RWPE1 (cell line): Measurements from ENCODE around the gene AIF1.

ENCODE experiments used
- CTCF ChIA-PET: fragments of 350-600 bp; sonication (Branson Sonifier 250); formaldehyde crosslinking; extraction: SDS; loops from one replicate; lab custom pipeline; 2021; lab: Yijun Ruan, JAX
- POLR2A ChIA-PET: fragments of 400-600 bp; formaldehyde crosslinking; extraction: SDS; loops from one replicate; lab custom pipeline; 2020; ENCODE audit warnings: antibody characterized with exemption; ENCODE audit not compliant: low non-redundant PET; lab: Yijun Ruan, JAX
- DNase-seq: peaks from one replicate; pipeline ENCODE4 v3.0.0; 2012; ENCODE audit warnings: low spot score
- H3K27ac ChIP-seq: fragments of 450-650 bp; 2 replicates; pipeline ENCODE4 v1.5.1; 2017
- TF ChIP-seq, protein P1 (sequence below): fragments of 450-650 bp; conservative IDR thresholded peaks from 2 replicates; pipeline ENCODE4 v1.5.1; 2017; ENCODE audit warnings: low read depth, mild to moderate bottlenecking

AIF1 gene

DNA sequence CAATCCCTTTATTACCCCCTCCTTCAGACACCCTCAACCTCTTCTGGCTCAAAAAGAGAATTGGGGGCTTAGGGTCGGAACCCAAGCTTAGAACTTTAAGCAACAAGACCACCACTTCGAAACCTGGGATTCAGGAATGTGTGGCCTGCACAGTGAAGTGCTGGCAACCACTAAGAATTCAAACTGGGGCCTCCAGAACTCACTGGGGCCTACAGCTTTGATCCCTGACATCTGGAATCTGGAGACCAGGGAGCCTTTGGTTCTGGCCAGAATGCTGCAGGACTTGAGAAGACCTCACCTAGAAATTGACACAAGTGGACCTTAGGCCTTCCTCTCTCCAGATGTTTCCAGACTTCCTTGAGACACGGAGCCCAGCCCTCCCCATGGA lies 37.5 kb upstream of the AIF1 start:
- CTCF ChIA-PET: interaction anchor here (0.6 to 1.0 kb wide), 2 partner anchors 12 to 27 kb away, joined by 4 to 5 read pairs; no protein-coding TSS in a partner anchor
- no peak overlapping the region for H3K27ac ChIP-seq
- DNase-seq: no peak
- TF ChIP-seq, protein P1, sequence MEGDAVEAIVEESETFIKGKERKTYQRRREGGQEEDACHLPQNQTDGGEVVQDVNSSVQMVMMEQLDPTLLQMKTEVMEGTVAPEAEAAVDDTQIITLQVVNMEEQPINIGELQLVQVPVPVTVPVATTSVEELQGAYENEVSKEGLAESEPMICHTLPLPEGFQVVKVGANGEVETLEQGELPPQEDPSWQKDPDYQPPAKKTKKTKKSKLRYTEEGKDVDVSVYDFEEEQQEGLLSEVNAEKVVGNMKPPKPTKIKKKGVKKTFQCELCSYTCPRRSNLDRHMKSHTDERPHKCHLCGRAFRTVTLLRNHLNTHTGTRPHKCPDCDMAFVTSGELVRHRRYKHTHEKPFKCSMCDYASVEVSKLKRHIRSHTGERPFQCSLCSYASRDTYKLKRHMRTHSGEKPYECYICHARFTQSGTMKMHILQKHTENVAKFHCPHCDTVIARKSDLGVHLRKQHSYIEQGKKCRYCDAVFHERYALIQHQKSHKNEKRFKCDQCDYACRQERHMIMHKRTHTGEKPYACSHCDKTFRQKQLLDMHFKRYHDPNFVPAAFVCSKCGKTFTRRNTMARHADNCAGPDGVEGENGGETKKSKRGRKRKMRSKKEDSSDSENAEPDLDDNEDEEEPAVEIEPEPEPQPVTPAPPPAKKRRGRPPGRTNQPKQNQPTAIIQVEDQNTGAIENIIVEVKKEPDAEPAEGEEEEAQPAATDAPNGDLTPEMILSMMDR: no peak
- POLR2A ChIA-PET: interaction anchor here (0.5 kb wide), 1 partner anchor 36 kb away, joined by 3 read pairs; no protein-coding TSS in a partner anchor

- peak; percentile 84 for DNase-seq
- CTCF ChIA-PET: interaction anchor here (0.6 to 3.7 kb wide), 3 partner anchors 13 to 28 kb away, joined by 4 to 33 read pairs (median 5); no protein-coding TSS in a partner anchor
- POLR2A ChIA-PET: no interaction called here
- TF ChIP-seq, protein P1: no peak
- H3K27ac ChIP-seq: no peak overlapping the region
These were observed 36.6 kb upstream of the AIF1 start for GRCh38 chr6:31578184-31579118.

GRCh38 chr6:31579119-31579505 lies 35.9 kb upstream of the AIF1 start:
- POLR2A ChIA-PET: no interaction called here
- CTCF ChIA-PET: interaction anchor here (3.7 kb wide), 1 partner anchor 19 kb away, joined by 33 read pairs; no protein-coding TSS in a partner anchor
- H3K27ac ChIP-seq: no peak overlapping the region
- TF ChIP-seq, protein P1: no peak
- no peak for DNase-seq

DNA sequence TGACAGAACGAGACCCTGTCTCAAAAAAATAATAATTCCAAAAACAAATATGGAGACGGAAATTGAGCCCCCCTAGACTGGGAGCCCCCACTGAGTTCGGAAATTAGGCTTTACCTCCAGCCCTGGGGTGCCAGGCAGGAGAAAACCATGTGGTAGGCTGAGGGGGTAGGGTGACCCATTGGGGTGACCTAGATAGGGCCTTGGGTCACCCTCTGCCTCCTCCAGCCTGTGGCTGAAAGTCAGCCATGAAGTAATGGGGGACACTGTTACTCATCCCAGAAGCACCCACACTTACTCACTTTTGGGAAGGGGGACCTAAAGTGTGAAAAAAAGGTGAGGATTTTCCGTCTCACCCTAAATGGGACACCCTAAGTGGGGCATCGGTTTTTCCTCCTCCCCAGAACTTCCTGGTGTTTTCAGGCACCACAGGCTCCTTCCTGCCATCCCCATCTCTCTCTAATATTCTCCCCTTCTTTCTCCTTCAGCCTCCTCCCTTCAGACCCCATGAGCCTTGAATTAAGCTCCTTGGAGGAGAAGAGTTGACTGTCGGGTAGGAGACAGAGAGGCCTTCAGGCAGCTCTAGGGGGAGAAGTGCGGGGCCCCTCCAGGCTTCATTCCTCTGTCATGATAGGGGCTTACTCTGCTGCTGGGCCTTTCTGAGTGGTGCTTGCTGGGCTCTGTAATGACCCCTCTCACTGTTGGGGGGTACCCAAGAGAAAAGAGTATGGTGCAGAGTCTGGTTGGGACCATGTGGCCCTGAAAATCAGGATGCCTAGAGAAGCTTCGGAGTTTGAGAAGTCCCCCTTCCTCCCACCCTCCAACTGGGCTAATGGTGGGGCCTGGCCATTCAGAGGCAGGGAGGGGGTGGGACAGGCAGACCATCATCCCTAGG lies 35.2 kb upstream of the AIF1 start:
- TF ChIP-seq, protein P1: no peak
- H3K27ac ChIP-seq: no peak overlapping the region
- ChIA-PET POLR2A (no interaction called here), CTCF (interaction anchor here (0.6 to 3.7 kb wide), 8 partner anchors 12 to 43 kb away, joined by 3 to 33 read pairs (median 5); partner anchors contain the start of genes ATP6V1G2 and NFKBIL1)
- no peak for DNase-seq

DNA sequence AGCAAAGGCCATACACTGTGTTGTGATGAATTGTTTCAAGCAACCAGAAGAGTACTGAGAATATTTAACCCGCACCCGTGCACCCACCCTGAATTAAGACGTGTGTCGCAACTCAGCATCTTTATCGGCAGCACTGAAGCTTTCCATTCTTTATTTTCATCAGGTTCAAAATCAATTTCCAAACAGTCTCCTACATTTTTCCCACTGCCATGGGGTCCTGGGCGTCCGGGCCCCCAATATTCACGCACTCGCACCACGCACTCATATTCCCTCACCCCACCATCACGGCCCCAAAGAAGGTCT lies 34.6 kb upstream of the AIF1 start:
- ChIA-PET POLR2A (no interaction called here), CTCF (interaction anchor here (0.6 to 3.7 kb wide), 9 partner anchors 12 to 43 kb away, joined by 3 to 33 read pairs (median 5); partner anchors contain the start of genes ATP6V1G2 and NFKBIL1)
- no peak overlapping the region for H3K27ac ChIP-seq
- TF ChIP-seq, protein P1: no peak
- no peak for DNase-seq
